Activated CD8-positive, alpha-beta T cell treated with anti-CD3 and anti-CD28 coated beads for 36 hours (primary cell): ENCODE data around the gene GGT5. TPM values are rescaled to one million over a fixed set of nuclear protein-coding genes. Genes with fewer than 3 reads are reported as not detected.

ENCODE experiments used
- ATAC-seq: fragments of 200-7000 bp; cut with Tn5 transposase; one replicate; pipeline ENCODE4 v1.10.0; 2021; ENCODE audit warnings: mild to moderate bottlenecking, moderate library complexity
- CTCF ChIA-PET: fragments of 350-600 bp; sonication (Branson Sonifier 250); formaldehyde crosslinking; loops from one replicate; lab custom pipeline; 2021; ENCODE audit warnings: antibody characterized with exemption; lab: Charles Lee
- POLR2A ChIA-PET: fragments of 350-600 bp; sonication (Branson Sonifier 250); formaldehyde crosslinking; loops from one replicate; lab custom pipeline; 2021; ENCODE audit warnings: antibody characterized with exemption; lab: Charles Lee
- DNase-seq: peaks from one replicate; pipeline ENCODE4 v3.0.0-alpha.2; 2020
- H3K27ac Mint-ChIP-seq: one replicate; pipeline ENCODE4 v1.8.0; 2021; ENCODE audit warnings: mild to moderate bottlenecking, mixed read lengths
- H3K27me3 Mint-ChIP-seq: one replicate; pipeline ENCODE4 v1.8.0; 2021; ENCODE audit warnings: mixed read lengths
- H3K36me3 Mint-ChIP-seq: one replicate; pipeline ENCODE4 v1.8.0; 2021; ENCODE audit warnings: low read depth, mixed read lengths
- H3K4me1 Mint-ChIP-seq: one replicate; pipeline ENCODE4 v1.8.0; 2021; ENCODE audit warnings: low read depth, mixed read lengths
- H3K4me3 Mint-ChIP-seq: one replicate; pipeline ENCODE4 v1.8.0; 2021; ENCODE audit warnings: mild to moderate bottlenecking, moderate library complexity, mixed read lengths
- H3K9me3 Mint-ChIP-seq: one replicate; pipeline ENCODE4 v1.8.0; 2021; ENCODE audit warnings: mixed read lengths
- CTCF ChIP-seq: fragments of 200-600 bp; IDR thresholded peaks from one replicate; pipeline ENCODE4 v1.8.0; 2022; ENCODE audit warnings: antibody characterized with exemption, mild to moderate bottlenecking
- intact Hi-C: fragments of 100-400 bp; cut with micrococcal nuclease; formaldehyde crosslinking; loops from one replicate; pipeline ENCODE4 v1.10.0; 2022
- total RNA-seq, 2 experiments: library from RNA; stranded (reverse); gene quantifications; one replicate each; pipeline ENCODE4 v1.2.3, GENCODE V29; 2021

The GGT5 gene
- total RNA-seq, 2 experiments from 2014 or later: not detected

- CTCF ChIA-PET: interaction anchor here (0.6 to 2.0 kb wide), 6 partner anchors 14 to 108 kb away, joined by 3 to 9 read pairs (median 4); no protein-coding TSS in a partner anchor
Measured at GRCh38 chr22:24188705-24189248, 56.1 kb downstream of the GGT5 start.

GRCh38 chr22:24187731-24188644 lies 56.9 kb downstream of the GGT5 start:
- Mint-ChIP-seq H3K27ac (no peak overlapping the region), H3K36me3 (no peaks in the 10 kb centered on the region), H3K4me1 (no peaks in the 10 kb centered on the region), H3K27me3 (no peaks in the 10 kb centered on the region), H3K4me3 (no peak overlapping the region), H3K9me3 (no peaks in the 10 kb centered on the region)
- no peak for TF ChIP-seq CTCF
- ChIA-PET CTCF (no interaction called here), POLR2A (interaction anchor here (0.6 kb wide), 1 partner anchor 40 kb away, joined by 3 read pairs; no protein-coding TSS in a partner anchor)
- no peak for DNase-seq
- ATAC-seq: no peak
- intact Hi-C loops: loop anchor here (10.0 kb wide), 1 partner anchor 47 kb away; no protein-coding TSS in a partner anchor

More at GRCh38 chr22:24188705-24189248, 56.1 kb downstream of the GGT5 start:
- no peaks in the 10 kb centered on the region for H3K4me1 Mint-ChIP-seq
- ATAC-seq (no peak), DNase-seq (no peak)
- no peak overlapping the region for H3K27ac Mint-ChIP-seq
- H3K4me3 Mint-ChIP-seq: no peak overlapping the region
- H3K27me3 Mint-ChIP-seq: no peaks in the 10 kb centered on the region
- intact Hi-C loops: loop anchor here (10.0 kb wide), 1 partner anchor 46 kb away; no protein-coding TSS in a partner anchor
- TF ChIP-seq CTCF: no peak
- H3K9me3 Mint-ChIP-seq: no peaks in the 10 kb centered on the region
- POLR2A ChIA-PET: interaction anchor here (0.9 kb wide), 1 partner anchor 83 kb away, joined by 3 read pairs; no protein-coding TSS in a partner anchor
- H3K36me3 Mint-ChIP-seq: no peaks in the 10 kb centered on the region

- no peak for ATAC-seq
- ChIA-PET POLR2A (no interaction called here), CTCF (no interaction called here)
- Mint-ChIP-seq H3K9me3 (no peaks in the 10 kb centered on the region), H3K27me3 (no peaks in the 10 kb centered on the region), H3K4me1 (no peaks in the 10 kb centered on the region), H3K36me3 (no peaks in the 10 kb centered on the region), H3K27ac (no peak overlapping the region), H3K4me3 (no peak overlapping the region)
- TF ChIP-seq CTCF: no peak
- no peak for DNase-seq
- intact Hi-C loops: loop anchor here (10.0 kb wide), 1 partner anchor 48 kb away; no protein-coding TSS in a partner anchor
Measured at GRCh38 chr22:24186892-24187670, 57.8 kb downstream of the GGT5 start.

- intact Hi-C loops: loop anchor here (10.0 kb wide), 1 partner anchor 48 kb away; no protein-coding TSS in a partner anchor
- DNase-seq: no peak
- no peaks in the 10 kb centered on the region for H3K9me3 Mint-ChIP-seq
- ChIA-PET POLR2A (no interaction called here), CTCF (no interaction called here)
- H3K36me3 Mint-ChIP-seq: no peaks in the 10 kb centered on the region
- ATAC-seq: no peak
- H3K27ac Mint-ChIP-seq: no peak overlapping the region
- TF ChIP-seq CTCF: no peak
- no peaks in the 10 kb centered on the region for H3K4me1 Mint-ChIP-seq
- H3K27me3 Mint-ChIP-seq: no peaks in the 10 kb centered on the region
- H3K4me3 Mint-ChIP-seq: no peak overlapping the region
Measured at GRCh38 chr22:24186352-24186740, 58.5 kb downstream of the GGT5 start.
